GM12891 (cell line): ENCODE measurements around the gene GPR78.

ENCODE experiments used
- PAX5 ChIP-seq: IDR thresholded peaks from 2 replicates; pipeline ENCODE4 v1.6.1; 2011; ENCODE audit warnings: low read length, moderate library complexity, mild to moderate bottlenecking; ENCODE audit not compliant: insufficient read depth, severe bottlenecking
- POLR2A ChIP-seq: IDR thresholded peaks from 2 replicates; pipeline ENCODE4 v1.6.1; 2011; ENCODE audit warnings: low read depth, low read length, control low read depth
- SPI1 ChIP-seq: IDR thresholded peaks from 2 replicates; pipeline ENCODE4 v1.6.1; 2011; ENCODE audit warnings: low read depth, low read length, control low read depth

DNA sequence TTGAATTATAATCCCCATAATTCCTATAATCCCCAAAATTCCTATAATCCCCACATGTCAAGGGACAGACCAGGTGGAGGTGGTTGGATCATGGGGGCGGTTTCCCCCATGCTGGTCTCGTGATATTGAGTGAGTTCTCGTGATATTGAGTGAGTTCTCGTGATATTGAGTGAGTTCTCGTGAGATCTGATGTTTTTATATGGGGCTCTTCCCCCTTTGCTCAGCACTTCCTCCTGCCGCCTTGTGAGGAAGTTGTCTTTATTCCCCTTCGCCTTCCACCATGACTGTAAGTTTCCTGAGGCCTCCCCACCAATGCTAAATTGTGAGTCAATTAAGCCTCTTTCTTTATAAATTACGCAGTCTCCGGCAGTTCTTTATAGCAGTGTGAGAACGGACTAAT lies 36.6 kb upstream of the GPR78 start:
- TF ChIP-seq PAX5, result no peak
- TF ChIP-seq POLR2A, result no peak
- TF ChIP-seq SPI1, result no peak
